HG03039 (cell line): Measurements from ENCODE around the gene IPO7.
"Not testable (repeated sequence)": the region's sequence is repeated elsewhere in the genome, so short reads cannot be mapped to it uniquely, and the experiment has no call there.

Experiments used
- ATAC-seq: cut with Tn5 transposase; IDR thresholded peaks from one replicate; pipeline ENCODE4 v1.9.1; 2021; ENCODE audit warnings: mild to moderate bottlenecking, moderate library complexity; ENCODE audit not compliant: unreplicated experiment

Gene IPO7

DNA sequence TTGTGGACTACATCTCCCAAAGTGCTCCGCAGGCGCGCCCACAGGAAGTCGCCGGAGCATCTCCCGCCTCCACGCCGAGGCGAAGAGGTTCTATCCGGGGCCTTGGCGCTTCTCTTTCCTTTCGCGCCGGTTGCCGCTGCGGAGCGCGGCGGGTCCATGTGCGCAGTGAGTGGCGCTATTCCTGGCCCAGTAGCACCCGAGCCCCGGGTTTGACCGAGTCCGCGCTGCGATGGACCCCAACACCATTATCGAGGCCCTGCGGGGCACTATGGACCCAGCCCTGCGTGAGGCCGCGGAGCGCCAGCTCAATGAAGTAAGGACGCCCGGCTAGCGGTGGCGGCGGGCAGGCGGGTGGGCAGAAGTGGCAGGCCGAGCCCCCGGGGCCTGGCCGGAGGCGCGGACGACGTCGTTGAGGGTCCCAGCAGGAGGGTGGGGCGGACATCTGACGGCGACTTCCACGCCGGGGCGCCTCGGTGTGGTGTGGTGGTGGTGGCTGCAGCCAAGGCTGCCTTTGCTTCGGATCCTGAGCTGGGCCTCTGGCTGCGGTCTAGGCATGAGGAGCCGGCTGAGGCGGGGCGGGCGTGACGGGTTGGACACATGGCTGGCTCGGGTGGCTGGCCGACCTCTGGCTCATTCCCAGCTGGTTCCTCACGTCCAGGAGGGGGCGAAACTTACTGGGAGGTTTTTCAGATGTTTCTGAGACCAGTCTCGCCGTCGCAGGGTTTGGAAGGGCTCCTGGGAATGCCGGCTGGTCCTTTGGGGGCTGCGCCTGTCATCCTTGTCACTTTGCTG is at the start of gene IPO7:
Gene IPO7 (plus strand): TSS at position 118 of the 792 bp plus-strand sequence. CDS start 112 bp downstream, at position 230.
- peak; percentile 84 for ATAC-seq

DNA sequence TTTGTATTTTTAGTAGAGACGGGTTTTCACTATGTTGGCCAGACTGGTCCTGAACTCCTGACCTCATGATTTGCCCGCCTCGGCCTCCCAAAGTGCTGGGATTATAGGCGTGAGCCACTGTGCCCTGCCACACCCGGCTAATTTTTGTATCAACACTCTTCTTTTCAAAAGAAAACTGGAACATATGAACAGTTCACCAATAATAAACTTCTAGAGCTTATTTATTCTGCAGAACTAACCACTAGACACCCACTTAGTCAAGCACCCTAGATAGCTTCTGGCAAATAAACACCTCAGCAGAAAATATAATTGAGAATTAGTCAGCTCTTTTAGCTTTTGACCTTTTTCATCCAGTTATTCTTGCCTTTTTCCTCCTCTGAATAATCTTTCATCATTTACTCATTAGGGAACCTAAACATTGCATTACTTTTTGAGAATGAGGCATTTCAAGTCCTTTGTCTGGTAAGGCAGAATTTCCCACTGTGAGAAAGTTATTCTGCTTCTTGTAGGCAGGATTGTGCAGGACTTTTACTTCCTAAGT is 42.7 kb upstream of the IPO7 start:
- ATAC-seq, result no peak

DNA sequence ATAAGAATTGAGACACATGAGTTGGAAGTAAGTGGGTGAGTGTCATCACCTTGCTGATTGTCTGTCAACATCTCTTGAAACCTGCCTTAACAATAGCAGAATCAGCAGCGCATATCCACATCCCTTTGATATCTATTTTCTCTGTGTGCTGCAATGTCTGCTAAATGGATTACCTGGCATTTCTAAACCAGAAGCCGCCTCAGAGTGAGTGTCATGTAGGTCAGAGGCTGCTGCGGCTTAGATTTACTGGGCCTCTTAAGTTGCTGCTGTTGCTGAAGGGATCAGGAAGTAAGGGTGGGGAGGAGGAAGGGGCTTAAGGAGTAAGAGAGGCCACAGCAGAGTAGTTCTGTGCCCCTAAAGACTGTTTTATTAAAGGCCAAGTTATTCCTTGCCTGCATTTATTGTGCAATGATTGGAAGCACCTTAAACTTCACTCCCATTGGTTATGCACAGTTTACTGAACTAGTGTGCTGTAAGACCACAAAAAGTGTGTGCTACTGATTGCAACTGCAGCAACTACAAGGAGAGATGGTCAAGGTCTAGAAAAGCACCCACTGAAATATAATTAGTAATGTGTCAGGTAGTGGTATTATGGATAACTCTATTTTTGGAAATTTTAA is 40.3 kb upstream of the IPO7 start:
- ATAC-seq, result no peak

DNA sequence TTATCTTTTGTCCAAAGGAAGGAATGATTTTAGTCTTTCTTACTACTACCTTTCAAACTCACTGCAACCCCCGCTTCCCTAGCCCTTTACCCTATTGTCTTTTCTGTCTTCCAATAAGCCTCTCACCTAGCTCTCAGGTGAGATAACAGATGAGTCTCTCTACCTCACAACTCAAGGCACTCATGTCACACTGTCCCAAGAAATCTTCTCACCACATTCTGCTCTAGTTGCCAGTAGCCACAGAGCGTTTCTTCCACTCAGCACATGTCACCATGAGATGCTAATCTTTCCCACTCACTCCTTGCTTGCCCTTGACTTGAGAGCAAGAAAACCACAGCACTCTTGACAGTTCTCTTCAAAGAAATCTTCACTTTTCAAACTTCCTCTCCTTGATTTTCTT is 37.4 kb upstream of the IPO7 start:
- no peak for ATAC-seq

DNA sequence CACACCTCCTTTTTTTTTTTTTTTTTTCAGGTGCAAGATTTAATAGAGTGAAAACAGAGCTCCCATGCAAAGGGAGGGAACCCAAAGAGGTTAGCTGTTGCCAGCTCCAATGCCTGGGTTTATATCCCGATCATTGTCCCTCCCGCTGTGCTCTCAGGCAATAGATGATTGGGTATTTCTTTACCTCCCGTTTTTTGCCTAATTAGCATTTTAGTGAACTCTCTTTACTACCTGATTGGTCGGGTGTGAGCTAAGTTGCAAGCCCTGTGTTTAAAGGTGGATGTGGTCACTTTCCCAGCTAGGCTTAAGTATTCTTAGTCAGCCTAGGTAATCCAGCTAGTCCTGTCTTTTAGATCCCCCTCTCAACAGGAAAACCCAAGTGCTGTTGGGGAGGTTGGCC is 36.7 kb upstream of the IPO7 start:
- ATAC-seq, result not testable (repeated sequence)

DNA sequence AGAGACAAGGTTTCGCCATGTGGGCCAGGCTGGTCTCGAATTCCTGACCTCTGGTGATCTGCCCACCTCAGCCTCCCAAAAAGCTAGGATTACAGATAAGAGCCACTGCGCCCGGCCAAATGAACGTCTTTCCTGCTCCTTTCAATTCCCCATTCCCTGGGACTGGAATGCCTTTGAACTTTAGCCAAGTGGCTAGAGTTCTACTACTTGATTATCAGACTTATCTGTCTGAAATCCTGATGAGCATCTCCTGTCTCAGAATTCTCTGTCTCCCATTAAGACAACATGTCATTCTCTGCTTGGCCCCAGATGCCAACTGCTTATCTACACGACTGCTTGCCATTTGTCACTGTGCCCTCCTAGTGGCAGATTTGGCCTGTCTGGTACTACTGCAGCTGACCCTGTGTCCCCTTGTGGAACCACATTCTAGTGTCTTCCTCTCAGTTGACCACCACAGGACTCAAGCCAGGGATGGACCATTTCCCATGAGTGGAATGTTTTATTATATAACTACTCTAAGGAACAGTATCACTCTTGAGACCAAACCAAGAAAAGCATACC is 33.1 kb upstream of the IPO7 start:
- no peak for ATAC-seq

DNA sequence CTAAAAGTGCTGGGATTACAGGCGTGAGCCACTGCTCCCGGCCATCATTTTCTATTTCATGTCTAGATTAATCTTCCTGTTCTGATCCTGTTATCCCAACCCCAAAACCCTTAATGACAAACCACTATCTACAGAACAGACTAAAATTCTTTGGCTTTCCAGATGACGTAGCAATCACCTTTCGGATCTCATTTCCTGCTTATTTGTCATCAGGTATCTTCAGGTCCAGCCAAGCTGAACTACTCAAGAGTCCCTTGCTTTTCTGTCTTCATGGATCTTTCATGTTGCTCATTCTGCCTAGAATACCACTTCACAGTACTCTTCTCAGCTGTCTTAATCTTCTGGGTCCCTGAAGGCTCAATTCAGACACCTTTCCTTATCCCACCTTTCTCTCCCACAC is 27.4 kb upstream of the IPO7 start:
- ATAC-seq, result no peak

DNA sequence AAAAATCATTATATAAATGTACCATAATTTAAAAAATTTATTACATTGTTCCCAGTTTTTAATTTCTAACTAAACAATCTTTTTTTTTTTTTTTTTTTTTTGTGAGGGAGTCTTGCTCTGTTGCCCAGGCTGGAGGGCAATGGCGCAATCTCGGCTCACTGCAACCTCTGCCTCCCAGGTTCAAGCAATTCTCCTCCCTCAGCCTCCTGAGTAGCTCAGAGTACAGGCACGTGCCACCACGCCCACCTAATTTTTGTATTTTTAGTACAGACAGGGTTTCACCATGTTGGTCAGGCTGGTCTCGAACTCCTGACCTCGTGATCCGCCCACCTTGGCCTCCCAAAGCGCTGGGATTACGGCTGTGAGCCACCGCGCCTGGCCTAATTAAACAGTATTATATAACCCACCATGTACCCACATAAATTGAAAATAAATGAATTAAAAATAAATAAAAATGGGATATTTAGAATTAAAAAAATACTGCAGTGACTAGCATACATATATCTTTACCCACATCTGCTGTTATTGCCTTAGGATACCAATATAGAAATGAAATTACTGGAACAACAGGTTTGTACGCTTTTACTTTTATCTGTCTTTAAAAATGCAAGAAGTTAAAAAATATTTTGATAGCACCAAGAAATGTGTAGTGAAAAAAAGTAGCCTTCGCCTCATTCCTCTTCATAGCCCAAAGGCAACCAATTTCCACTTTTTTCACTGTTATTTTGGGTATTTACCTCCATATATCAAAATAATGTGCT is 23.4 kb upstream of the IPO7 start:
- ATAC-seq, result not testable (repeated sequence)

DNA sequence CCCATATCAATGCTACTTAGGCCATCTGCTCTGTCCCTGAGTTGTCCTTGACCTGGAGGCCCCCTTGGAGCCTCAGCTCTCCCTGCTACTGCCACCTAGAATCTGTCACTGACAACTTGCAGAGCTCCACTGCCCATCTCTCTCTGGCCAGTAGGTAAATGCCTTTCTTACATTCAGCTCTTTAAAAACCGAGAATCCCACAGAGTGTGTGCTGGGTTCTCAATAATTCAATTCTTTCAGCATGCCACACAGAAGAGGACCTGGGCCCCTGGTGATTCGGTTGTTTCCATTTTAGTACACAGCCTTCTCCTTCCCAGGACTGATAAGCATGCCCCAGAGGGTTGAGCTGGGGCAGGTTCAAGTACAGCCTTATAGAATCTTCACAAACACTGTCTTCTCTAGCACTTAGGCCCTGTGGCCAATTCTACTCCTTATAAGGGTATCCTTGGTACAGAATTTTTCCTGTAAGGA is 22.0 kb upstream of the IPO7 start:
- no peak for ATAC-seq

DNA sequence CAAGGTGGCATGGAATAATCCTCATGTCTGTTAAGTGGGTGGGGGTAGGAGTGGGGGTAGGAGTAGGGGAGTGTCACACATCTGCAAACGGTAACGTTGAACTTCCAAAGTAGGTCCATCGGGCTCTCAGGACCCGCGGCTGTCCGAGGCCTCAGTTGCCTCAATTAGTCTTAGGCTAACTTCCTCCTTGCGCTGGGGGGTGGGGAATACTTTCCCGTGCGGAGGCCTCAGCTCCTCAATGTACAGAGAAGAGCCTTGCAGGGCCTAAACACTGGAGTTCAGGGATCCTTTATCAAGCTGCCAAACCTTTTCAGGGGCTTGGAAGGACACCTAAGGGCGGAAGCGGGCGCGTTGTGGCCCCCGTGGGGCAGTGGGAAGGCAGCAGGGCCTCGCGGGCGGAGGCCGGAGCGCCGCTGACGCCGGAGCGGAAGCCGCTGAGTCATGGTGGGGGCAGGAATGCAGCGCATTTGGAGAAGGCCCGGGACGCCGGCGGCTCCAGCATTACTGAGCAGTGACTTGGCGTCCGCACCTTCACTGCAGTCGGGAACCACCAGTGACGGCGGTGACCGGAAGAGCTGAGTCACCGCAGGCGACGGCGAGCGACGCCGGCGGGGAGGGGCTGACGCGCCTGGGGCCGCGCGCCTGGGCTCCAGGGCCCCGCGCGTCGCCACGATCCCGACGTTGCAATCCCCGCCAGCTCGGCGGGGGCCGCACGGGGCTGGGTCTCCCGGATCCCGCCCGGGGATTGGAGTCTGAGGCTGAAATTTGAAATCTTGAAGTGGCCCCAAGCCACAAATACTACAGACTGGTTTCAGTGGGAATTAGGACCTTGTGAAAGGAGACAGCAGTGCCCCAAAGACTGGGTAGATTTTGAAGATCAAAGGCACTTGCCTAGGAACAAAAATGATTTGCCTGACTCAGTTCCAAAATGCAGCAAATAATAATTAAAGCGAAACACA is 20.2 kb upstream of the IPO7 start:
- ATAC-seq, result peak; percentile 89

DNA sequence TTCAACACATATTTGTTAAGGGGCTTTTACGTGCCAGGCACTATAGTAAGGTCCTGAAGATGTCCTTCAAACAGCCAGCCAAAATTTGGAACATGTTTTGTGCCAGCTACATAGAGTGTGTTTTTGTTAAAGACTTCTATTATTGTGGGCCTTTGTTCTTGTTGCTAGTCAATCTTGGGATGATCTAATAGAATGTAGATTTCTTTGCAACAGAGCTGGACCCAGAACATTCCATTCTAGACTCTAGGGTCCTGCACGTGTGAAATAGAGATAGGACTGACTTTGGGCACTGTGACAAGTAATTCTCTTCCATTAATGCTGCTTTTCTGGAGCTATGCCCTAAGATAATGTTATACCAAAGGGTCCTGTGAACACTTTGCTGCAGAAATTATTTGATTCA is 16.9 kb upstream of the IPO7 start:
- no peak for ATAC-seq

DNA sequence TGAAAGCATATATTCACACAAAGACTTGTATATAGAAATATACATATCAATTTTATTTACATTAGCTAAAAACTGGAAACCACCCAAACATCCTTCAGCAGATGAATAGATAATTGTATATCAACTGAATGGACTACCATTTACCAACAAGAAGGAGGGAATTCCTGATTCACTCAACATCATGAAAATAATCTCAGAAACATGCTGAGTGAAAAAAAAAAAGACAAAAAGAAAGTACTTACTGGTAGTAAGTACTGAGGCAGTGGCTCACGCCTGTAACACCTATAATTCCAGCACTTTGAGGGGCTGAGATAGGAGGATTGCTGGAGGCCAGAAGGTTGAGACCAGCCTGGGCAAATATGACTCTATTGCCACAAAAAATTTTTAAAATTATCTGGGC is 7.4 kb upstream of the IPO7 start:
- no peak for ATAC-seq

DNA sequence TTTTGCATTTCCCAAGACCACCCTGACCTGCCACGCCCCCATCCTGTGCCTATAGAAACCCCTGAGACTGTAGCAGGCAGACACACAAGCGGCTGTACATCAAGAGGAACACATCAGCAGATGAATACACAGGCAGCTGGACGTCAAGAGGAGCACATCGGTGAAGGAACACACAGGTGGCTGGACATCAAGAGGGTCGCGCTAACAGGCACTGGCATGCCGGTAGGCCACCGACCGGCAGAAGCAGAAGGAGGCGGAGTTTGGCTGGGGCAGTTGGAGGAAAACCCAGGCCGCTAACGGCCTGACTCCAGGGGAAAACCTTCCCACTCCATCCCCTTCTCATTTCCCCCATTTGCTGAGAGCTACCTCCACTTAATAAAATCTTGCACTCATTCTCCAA is 5.4 kb upstream of the IPO7 start:
- no peak for ATAC-seq

DNA sequence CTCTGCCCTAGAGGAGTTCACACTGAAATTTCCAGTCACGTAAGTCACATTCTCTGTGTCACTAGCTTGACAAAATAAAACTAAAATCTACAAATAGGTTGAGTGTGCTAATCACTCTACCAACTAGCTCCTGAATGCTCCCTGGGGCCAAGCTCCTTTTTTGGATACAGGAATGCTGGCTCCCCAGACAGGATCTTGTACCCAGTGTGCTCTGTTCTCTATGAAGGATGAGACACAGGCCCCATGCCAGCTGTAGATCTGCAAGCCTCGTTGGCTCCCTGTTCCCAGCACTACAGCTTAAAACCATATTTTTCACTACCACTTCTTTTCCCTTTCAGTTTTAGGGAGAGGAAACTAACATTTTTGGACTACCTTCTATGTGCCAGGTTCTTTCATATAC is 3.7 kb upstream of the IPO7 start:
- ATAC-seq, result no peak

DNA sequence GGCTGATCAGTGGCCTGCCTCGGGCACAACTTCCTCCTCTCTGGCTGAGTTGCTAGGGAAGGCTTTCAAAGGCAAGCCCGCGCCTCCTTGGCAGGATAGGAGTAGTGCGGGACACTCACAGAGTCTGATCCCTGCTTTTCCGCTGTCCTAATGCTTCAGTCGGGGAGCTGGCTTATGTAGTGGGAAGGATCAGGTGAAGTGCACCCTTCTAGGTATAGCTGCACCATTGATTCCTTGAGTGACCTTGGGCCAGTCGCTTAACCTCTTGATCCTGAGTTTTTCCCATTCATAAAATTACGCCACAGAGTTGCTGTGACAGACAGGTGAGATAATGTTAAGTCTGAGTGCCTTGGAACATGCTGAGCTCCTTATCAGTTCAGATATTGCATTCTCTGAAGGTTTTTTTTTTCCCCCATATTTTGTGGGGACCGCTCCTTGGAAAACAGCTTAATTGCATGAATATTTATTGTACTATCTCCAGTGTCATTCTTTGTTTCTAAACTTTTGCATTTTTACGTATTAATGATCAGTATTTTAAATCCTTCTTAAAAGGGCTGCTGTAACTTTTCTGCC is 961 bp downstream of the IPO7 start:
- ATAC-seq, result no peak

DNA sequence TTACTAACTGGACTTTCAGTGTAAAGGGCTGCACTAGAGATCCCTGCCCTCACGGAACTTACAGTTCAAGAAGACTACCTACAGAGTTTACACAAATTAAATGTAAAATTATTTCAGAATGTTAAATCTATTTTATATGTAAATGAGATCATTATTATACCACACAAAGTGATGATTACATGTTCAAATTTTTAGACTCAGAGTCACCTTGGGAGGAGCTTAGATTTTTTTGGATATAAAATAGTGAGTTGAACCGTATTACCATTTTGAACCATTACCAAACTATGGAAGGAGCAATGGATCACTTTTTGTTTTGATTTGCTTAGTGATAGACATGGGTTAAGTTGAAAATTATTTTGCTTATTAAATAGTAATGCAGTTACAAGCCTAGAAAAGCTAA is 1.6 kb downstream of the IPO7 start:
- no peak for ATAC-seq

DNA sequence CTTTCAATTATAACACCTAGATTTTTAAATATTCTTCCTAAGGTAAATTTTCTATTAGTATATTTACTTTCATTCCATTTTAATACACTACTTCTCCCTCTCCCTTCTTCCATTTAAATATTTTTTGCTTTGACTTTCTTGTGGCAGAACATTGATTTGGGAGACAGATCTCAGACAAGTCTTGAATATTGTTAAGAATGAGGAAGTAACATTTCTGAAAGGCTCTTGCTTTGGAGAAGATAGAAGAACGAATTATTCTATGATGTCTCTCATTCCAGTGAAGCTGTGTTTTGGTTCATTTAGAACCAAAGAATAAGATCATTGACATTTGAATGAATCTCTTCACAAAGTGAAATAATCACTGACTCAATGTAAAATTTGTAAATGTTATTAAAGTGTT is 2.4 kb downstream of the IPO7 start:
- ATAC-seq, result no peak

DNA sequence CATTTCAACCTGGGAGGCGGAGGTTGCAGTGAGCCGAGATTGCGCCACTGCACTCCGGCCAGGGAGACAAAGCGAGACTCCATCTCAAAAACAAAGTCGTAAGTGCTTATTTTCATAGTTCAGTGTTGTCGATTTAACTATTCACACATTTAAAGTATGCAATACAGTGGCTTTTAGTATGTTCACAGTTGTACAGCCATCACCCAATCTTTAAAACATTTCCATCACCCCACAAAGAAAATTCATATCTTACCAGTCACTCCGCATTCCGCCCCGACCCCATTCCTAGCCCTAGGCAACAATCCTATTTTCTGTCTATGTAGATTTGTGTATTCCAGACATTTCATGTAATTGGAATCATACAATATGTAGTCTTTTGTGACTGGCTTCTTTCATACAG is 11.9 kb downstream of the IPO7 start:
- no peak for ATAC-seq

DNA sequence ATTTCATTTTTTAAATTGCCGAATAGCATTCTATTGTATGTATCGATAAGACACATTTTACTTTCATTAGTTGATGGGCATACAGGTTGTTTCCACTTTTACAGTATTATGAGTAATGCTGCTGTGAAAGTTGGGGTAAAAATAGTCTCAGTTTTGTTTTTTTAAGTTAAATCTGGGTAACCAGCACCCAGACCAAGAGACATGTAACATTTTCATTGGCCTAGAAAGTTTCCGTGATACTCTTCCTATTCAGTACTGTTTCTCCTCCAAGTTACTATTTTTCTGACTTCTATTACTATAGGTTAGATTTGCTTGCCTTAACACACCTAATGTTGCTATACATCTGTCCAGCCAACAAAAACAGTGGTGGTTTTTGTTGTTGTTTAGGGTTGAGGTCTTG is 12.3 kb downstream of the IPO7 start:
- ATAC-seq, result no peak
